BE2C (cell line): Measurements from ENCODE around the gene SCGB3A1.

Source experiments
- DNase-seq: peaks from one replicate; pipeline ENCODE4 v3.0.0-alpha.2; 2020
- H3K27me3 ChIP-seq: fragments of 250-450 bp; sonication (Bioruptor Pico); 2 replicates; pipeline ENCODE4 v1.5.1; 2020; ENCODE audit warnings: mild to moderate bottlenecking
- H3K36me3 ChIP-seq: fragments of 250-450 bp; sonication (Bioruptor Pico); 2 replicates; pipeline ENCODE4 v1.5.1; 2020; ENCODE audit warnings: mild to moderate bottlenecking
- H3K4me1 ChIP-seq: fragments of 250-450 bp; sonication (Bioruptor Pico); 2 replicates; pipeline ENCODE4 v1.5.1; 2020
- H3K4me3 ChIP-seq: 2 replicates; pipeline ENCODE4 v1.5.1; 2011; ENCODE audit warnings: low read depth, low read length
- H3K9me3 ChIP-seq: fragments of 250-450 bp; sonication (Bioruptor Pico); 2 replicates; pipeline ENCODE4 v1.5.1; 2020
- CTCF ChIP-seq: IDR thresholded peaks from 2 replicates; pipeline ENCODE4 v1.5.1; 2012; ENCODE audit warnings: mild to moderate bottlenecking, low read depth, low read length

SCGB3A1 gene

GRCh38 chr5:180623411-180623834 is 32.1 kb upstream of the SCGB3A1 start:
- H3K4me1 ChIP-seq, result no peaks in the 10 kb centered on the region
- DNase-seq, result no peak
- peaks cover 5% of the 10 kb centered on the region for H3K27me3 ChIP-seq
- H3K36me3 ChIP-seq, result no peaks in the 10 kb centered on the region
- no peak overlapping the region for H3K4me3 ChIP-seq
- no peak for TF ChIP-seq CTCF
- no peaks in the 10 kb centered on the region for H3K9me3 ChIP-seq

- Histone ChIP-seq H3K36me3 (no peaks in the 10 kb centered on the region), H3K4me1 (no peaks in the 10 kb centered on the region), H3K27me3 (peaks cover 5% of the 10 kb centered on the region), H3K9me3 (no peaks in the 10 kb centered on the region), H3K4me3 (no peak overlapping the region)
- TF ChIP-seq CTCF, result no peak
- DNase-seq, result no peak
Observed at GRCh38 chr5:180622910-180623309, 31.6 kb upstream of the SCGB3A1 start.

GRCh38 chr5:180621311-180621710 is 30.0 kb upstream of the SCGB3A1 start:
- Histone ChIP-seq H3K4me3 (no peak overlapping the region), H3K27me3 (peaks cover 5% of the 10 kb centered on the region), H3K36me3 (no peaks in the 10 kb centered on the region), H3K9me3 (no peaks in the 10 kb centered on the region), H3K4me1 (no peaks in the 10 kb centered on the region)
- no peak for DNase-seq
- TF ChIP-seq CTCF, result no peak

- peaks cover 5% of the 10 kb centered on the region for H3K27me3 ChIP-seq
- no peak for TF ChIP-seq CTCF
- no peak for DNase-seq
- no peaks in the 10 kb centered on the region for H3K36me3 ChIP-seq
- no peak overlapping the region for H3K4me3 ChIP-seq
- H3K4me1 ChIP-seq, result no peaks in the 10 kb centered on the region
- no peaks in the 10 kb centered on the region for H3K9me3 ChIP-seq
Observed at GRCh38 chr5:180620014-180620413, 28.7 kb upstream of the SCGB3A1 start.

- DNase-seq, result no peak
- no peaks in the 10 kb centered on the region for H3K9me3 ChIP-seq
- H3K27me3 ChIP-seq, result peaks cover 5% of the 10 kb centered on the region
- no peak overlapping the region for H3K4me3 ChIP-seq
- H3K36me3 ChIP-seq, result no peaks in the 10 kb centered on the region
- TF ChIP-seq CTCF, result no peak
- H3K4me1 ChIP-seq, result no peaks in the 10 kb centered on the region
Observed at GRCh38 chr5:180619563-180619915, 28.2 kb upstream of the SCGB3A1 start.

- H3K9me3 ChIP-seq, result no peaks in the 10 kb centered on the region
- H3K27me3 ChIP-seq, result peaks cover 5% of the 10 kb centered on the region
- H3K36me3 ChIP-seq, result no peaks in the 10 kb centered on the region
- H3K4me1 ChIP-seq, result no peaks in the 10 kb centered on the region
- peak; percentile 53 for TF ChIP-seq CTCF
- H3K4me3 ChIP-seq, result peak overlapping the region; percentile 57
- DNase-seq, result peak; percentile 75
Observed at GRCh38 chr5:180618829-180619562, 27.7 kb upstream of the SCGB3A1 start.
